HG03045 (cell line): ENCODE results near the gene LIMA1.
"Not testable (repeated sequence)": the region's sequence is repeated elsewhere in the genome, so short reads cannot be mapped to it uniquely, and the experiment has no call there.

Source experiments
- ATAC-seq: cut with Tn5 transposase; IDR thresholded peaks from one replicate; pipeline ENCODE4 v1.9.1; 2021; ENCODE audit warnings: mild to moderate bottlenecking, moderate library complexity; ENCODE audit not compliant: unreplicated experiment

The LIMA1 gene

DNA sequence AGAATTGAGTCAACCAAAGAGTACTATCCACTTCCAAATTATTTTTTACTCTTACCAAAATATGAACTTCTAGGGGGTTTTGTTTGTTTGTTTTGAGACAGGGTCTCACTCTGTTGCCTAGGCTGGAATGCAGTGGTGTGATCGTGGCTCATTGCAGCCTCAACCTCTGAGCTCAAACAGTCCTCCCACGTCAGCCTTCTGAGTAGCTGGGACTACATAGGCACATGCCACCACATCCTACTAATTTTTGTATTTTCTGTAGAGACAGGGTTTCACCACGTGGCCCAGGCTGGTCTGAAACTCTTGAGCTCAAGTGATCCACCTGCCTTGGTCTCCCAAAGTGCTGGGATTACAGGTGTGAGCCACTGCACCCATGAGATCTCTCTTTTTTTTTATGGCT, 7.4 kb upstream of the LIMA1 start:
- ATAC-seq = not testable (repeated sequence)

DNA sequence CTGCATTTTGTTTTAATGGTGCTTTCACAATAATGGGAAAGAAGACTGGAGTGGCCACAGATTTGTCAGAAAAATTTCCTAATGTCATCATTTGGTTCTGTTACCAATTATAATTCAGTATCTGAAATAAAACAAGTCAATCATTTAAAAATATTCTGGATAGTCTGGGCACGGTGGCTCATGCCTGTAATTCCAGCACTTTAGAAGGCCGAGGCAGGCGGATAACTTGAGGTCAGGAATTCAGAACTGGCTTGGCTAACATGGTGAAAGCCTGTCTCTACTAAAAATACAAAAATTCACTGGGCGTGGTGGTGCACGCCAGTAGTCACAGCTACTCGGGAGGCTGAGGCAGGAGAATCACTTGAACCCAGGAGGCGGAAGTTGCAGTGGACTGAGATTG, 4.0 kb upstream of the LIMA1 start:
- no peak for ATAC-seq

DNA sequence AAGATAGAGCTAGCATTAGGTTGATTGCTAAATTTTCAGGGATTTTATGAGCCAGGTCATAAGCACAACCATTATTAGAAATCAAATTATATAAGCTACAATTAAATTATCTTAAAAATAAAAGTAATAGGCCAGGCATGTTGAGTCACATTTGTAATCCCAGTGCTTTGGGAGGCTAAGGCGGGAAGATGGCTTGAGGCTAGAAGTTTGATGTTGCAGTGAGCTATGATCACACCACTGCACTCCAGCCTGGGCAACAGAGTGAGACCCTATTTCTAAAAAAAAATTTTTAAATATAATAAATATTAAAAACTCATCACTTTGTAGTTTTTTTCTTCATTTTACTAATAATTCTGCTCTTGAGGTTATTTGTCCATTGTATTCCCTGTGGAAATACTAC, 1.9 kb upstream of the LIMA1 start:
- ATAC-seq = no peak

DNA sequence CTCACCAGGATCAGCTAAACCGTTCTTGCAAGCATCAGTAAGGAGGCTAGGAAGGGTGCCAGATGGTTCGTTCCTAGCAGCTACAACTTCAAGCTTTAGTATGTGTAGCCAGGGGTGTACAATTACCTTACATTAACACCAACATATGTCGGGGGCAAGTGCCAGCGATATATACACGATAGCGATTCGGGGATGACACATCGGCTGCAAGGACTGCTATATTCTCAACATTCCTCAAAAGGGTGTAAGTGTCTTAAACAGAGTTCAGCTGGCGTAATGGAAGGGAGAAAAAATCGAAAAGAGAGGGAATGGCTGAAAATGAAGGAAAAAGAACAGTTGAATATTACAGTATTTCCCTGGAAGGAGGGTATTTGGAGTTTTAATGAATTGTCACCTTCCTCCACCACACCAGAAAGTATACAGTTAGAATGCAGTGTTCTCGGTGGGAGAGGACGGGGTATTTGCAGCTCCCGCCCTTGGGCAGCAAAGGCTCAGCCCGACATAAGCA, 545 bp downstream of the LIMA1 start:
- no peak for ATAC-seq

DNA sequence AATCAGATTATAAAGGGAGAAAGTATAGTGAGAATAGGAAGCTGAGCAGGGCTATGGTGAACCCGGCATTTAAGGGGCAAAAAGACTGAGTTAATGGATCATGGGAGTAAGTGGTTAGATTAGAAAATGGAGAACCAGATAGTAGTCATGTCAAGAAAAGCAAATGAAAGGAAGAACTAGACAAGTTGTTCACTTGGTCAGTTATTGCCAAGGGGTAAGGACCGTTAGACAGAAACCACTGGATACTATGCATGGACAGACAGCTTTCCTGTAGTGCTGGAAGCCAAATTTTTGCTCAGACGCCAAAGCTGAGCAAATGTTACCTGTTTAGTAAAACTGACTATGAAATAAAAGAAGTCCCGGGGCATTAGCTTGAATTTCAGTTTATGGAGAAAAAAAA, 3.8 kb downstream of the LIMA1 start:
- no peak for ATAC-seq

DNA sequence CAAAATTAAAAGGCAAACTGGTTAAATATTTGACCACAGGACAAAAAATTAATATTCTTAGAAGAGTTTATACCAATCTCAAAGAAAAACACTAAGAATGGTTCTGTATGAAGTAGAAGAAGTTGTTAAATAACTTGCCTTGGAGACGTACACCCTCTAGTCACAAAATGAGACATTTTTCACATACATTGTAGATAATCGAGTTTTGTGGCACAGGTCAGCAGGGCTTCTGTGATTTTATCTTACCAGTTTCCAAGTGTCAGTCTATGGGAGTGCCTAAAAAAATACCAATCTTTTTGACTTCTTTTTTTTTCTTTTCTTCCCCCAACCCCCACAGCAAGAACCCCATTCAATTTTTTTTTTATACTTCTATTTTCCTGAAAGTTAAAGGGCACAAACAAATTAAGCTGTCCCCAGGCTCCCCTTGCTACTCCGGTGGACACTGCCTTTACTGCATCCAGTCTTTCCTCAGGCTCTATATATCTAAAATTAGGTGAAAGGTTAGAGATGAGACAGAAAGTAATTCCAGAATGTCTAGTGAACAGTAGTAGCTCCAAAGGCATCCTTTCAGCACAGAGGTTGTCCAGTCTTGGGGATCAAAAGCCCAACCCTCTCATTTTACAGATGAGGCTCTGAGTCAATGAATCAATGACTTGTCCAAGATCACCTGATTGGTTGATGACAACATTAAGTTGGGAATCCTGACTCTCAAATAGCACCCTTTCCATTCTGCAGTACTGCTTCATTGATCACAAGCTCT, 6.2 kb downstream of the LIMA1 start:
- ATAC-seq = no peak

DNA sequence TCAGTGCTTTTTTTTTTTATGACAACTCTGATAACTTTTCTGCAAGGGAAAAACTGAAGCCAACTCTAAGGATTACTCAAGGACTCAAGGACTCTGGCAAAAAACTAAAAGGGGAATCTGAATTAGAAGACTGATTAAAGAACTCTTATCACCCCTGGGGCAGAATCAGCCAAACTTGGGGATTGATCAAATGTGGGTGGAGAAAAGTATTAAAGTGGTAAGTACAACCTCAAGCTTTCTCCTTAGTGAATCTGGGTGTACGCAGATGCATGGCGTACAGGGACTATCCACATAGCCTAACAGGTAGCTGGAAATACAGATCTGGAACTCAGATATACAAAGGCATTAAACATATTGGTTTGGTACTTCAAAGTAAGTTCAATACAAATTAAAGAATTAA, 7.3 kb downstream of the LIMA1 start:
- ATAC-seq = no peak

DNA sequence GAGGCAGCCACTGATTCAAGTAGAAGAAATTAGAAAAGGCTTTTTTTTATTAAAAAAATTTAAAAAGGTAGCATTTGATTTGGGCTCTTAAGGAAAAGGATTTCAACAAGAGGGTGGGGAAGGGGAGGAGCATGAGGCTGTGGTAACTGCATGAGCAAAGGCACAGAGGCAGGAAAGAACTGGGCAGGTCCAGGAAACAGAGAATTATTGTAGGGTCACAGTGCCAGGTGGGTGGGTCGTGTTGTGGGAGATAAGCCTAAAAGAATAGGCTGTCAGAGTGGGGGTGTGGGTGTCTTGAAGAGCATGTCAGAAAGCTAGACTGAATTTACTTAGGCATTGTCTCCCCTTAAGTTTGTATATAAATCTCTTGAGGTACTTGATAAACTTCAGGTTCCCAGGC, 7.8 kb downstream of the LIMA1 start:
- ATAC-seq = no peak

DNA sequence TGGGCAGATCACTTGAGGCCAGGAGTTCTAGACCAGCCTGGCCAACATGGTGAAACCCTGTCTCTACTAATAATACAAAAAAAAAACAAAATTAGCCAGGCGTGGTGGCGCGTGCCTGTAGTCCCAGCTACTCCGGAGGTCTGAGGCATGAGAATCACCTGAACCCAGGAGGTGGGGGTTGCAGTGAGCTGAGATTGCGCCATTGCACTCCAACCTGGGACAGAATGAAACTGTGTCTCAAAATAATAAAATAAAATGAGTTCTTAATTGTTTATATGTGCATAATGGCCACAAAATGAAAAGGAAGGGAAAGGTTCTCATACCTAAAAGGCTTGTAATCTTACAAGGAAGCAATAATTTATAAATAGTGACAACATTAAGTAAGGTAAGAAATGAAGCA, 8.2 kb downstream of the LIMA1 start:
- ATAC-seq = not testable (repeated sequence)

DNA sequence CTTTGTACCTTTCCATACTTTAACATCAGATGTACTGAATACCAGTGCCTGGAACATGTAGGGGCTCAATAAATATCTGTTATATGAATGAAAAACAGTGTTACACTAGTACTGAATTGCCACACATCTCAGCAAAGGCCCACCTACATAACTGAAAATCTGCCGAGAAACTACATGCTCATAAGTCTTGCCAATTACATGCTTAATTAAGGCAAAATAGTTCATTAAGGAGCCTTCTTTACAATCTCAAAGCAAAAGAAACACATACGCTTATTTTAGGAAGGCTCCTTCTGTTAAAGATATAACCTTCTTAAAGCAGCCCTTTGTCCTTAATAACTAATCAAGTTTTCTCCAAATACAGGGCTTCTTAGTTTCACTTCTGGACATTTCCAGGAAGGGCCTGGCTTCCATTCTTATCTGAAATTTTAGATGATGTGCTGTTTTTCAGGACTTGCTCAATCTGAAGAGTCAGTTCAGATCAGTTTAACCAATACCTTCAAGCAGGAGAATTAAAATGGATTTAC, 11.5 kb downstream of the LIMA1 start:
- no peak for ATAC-seq

DNA sequence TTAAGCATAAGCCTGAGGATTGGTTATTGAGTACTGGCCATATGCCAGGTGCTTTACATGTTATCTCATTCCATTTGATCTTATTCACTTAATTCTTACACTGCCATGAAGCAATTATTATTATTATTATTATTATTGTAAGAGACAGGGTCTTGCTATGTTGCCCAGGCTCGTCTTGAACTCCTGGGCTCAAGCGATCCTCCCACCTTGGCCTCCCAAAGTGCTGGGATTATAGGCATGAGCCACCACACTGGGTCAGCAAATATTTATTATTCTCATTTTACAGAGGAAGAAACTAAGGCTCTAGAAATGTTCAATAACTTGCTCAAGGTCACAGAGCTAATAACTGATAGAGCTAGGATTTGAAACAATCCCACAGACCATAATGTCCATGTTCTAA, 14.8 kb downstream of the LIMA1 start:
- no peak for ATAC-seq

DNA sequence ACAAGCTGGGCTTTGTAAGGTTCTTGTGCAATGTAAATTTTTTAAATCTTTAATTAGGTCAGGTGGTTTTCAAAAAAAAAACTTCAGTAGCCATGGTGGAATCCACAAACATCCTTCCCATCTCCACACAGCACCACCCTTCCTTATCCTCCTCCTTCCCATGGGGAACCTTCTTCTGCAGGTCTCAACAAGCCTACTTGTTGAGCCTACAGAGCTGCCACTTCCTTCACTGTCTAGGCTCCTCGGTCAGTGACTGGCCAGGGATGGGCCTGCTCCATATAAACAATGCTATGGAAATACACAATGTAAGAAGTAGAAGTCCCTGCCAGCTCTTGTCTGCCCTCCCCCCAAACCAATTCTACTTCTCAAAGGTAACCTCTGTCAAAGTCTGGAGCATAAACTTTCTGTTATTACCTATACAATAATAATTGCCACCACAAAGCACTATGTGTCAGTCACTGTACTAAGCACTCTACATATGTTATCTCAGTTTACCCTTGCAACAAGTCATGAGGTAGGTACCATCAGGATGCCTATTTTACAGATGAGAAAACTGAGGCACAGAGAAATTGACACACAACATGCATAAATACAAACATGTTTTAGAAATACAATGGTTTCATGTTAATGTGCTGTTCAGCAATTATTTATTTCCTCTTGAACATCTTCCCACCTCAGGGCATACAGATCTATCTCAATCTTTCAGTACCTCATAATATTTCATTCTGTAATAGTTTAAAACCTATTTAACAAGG, 17.4 kb downstream of the LIMA1 start:
- ATAC-seq = no peak

DNA sequence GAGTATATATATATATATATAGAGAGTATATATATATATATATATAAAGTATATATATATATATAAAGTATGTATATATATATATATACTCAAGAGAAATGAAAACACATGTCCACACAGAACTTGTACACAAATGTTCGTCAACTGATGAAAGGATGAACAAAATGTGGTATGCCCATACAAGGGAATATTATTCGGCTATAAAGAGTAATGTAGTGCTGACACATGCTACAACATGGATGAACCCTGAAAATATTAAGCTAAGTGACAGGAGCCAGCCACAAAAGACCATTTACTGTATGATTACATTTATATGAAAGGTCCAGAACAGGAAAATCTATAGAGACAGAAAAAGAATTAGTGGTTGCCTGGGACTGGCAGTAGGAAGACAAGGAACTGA, 19.5 kb downstream of the LIMA1 start:
- no peak for ATAC-seq

DNA sequence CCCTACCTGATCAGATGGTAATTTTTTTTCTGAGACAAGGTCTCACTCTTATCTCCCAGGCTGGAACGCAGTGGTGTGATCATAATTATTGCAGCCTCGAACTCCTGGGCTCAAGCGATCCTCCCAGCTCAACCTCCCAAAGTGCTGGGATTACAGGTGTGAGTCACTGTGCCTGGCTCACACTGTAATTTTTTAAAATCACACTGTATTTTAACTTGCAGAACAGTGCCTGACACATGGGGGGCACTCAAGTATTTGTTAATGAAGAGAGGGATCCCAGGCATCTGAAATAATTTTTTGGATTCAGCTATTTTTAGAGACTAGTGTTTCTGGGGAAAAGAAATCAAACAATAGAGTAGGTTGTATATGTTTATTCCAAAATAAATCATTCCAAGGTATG, 21.7 kb downstream of the LIMA1 start:
- ATAC-seq = no peak

DNA sequence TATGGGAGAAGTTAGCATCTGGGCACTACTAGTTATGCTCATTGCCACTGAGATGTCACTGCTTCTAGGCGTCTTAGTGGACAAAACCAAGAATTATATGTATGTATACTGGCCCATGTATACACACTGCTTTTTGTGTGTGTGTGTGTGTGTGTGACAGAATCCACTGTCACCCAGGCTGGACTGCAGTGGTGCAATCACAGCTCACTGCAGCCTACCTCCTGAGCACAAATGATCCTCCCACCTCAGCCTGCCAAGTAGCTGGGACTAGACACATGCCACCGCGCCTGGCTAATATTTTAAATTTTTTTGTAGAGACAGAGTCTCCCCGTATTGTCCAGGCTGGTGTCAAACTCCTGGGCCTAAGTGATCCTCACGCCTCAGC, 25.2 kb downstream of the LIMA1 start:
- no peak for ATAC-seq

DNA sequence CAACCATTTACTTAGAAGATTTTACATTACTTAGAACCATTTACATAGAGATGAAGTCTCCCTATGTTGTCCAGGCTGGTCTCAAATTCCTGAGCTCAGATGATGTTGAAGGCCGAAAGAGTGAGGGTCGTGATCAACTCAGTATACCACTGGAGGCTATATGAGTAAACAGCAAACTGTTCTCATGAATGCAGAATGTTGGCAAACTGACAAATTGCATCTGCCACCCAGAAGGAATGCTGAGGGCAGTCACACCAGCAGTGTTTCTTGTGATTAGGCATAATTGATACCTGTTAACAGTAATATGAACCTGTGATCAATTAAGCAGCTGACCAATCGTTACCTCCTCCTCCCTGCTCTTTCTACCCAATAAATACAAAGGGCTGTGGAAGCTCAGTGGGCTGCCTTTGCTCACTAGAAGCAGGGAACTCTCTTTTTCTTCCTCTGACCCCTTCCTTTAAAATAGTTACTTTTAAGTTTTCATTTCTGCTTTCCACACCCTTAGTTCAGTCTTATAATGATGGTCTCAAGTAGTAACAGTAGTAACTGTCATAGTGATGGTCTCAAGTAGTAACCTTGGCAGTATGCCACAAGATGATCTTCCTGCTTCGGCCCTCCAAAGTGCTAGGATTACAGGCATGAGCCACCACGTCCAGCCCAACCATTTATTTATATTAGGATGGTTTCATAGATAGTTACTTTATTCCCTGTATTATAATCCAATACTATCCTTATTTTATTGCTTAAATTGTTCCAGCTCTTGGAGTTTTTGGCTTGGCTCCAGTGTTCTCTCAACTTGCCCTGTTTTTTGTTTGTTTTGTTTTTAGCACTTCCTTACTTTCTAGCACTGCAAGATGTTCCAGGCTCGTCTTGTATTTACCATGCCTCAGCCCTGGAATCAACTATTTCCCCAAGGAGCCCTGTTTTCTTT, 25.8 kb downstream of the LIMA1 start:
- ATAC-seq = no peak

DNA sequence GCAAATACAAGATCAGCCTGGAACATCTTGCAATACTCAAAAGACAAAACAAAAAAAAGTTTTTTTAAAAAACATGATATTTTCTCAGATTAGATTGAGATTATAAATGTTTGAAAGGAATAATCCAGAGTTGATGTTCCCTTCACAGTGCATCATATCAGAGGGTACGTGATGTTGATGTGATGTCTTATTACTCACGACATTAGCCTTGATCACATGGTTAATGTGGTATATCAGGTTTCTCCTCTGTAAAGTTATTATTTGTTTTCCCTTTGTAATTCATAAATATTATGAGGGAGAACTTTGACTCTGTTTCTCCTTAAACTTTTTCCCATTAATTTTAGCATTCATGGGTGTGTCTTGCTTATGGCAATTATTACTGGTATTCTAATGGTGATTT, 26.6 kb downstream of the LIMA1 start:
- no peak for ATAC-seq

DNA sequence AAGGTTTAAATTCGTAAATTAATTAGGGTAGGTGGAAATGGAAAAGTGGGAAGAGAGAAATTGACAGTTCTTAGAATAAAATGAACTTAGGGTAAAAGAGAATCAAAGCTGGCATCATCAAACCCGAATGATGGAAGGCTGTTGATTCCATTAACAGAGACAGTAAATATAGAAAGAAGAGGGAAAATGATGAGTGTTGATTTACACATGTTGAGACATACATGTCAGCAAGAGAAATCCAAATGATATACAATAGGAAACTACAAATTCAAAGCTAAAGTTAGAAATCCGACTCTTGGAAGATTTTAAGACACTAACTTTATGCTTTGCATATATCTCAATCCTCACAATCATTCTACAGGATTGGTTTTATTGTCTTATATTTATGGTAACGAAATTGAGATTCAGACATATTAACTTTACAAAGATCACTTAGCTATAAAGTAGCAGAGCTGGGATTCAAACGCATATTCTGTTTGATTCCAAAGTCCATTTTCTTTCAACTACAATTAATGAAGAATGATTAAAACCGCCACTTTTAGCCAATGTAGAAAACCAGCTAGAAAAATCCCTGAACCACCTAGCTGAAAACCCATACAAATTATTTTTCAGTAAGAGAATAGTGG, 30.2 kb downstream of the LIMA1 start:
- ATAC-seq = no peak

DNA sequence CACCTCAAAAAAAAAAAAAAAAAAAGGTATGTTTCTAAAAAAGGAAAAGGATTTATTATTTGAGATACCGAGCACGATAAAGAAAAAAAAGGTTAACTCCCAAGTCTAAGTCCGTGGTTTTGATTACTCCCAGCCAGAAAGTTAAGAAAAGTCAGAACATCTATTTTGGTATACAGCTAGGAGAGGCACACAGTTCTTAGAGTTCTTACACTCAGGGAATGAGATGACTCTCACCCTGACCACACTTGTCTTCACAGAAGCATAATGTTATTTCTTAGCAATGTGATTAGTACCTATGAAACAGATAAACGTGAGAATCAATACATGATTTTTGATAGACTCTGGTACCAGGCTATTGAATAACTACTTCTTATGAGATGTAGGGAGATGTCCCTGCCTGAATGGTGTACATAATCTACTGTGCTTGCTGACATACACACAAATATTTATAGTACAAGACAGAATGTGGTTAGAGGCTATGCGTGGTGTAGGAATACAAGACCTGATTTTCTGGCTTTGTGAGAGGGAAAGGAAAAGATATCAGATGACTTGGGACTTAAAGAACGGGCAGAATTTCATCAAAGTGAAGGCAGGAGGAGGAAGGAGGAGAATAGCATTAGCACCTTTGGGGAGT, 31.6 kb downstream of the LIMA1 start:
- no peak for ATAC-seq
